ENCODE measurements around the gene GABRR1. TPM values are rescaled to one million over a fixed set of nuclear protein-coding genes. Genes with fewer than 3 reads are reported as not detected.

GABRR1 gene
- total RNA-seq, 1 donor from 2014 or later: not detected

DNA sequence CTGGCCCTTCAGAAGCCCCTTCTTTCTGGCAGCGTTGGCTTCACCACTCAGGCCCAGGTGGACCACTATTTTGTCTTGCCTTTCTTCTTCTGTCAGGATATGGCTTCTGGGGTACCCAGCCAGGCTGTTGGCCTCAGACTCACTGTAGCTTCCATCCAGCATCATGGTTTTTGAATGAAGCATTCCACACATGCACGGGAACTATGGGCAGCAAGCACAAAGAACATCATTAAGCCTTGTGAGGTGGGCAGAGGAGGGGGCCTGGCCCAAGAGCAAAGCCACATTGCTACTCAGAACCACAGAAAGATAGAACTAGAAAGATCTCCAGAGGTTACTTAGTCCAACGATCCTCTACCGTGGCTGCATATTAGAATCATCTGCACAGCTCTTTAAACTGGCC is 40.6 kb upstream of the GABRR1 start:
- TF ChIP-seq POLR2AphosphoS5 (IDR thresholded peaks at IDR 0.05; ENCODE audit: insufficient read depth in 1 of 2, low read depth in 1 of 2) (no peak), POLR2A (IDR thresholded peaks at IDR 0.05) (no peak)
- TF ChIP-seq, protein P1, sequence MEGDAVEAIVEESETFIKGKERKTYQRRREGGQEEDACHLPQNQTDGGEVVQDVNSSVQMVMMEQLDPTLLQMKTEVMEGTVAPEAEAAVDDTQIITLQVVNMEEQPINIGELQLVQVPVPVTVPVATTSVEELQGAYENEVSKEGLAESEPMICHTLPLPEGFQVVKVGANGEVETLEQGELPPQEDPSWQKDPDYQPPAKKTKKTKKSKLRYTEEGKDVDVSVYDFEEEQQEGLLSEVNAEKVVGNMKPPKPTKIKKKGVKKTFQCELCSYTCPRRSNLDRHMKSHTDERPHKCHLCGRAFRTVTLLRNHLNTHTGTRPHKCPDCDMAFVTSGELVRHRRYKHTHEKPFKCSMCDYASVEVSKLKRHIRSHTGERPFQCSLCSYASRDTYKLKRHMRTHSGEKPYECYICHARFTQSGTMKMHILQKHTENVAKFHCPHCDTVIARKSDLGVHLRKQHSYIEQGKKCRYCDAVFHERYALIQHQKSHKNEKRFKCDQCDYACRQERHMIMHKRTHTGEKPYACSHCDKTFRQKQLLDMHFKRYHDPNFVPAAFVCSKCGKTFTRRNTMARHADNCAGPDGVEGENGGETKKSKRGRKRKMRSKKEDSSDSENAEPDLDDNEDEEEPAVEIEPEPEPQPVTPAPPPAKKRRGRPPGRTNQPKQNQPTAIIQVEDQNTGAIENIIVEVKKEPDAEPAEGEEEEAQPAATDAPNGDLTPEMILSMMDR (IDR thresholded peaks at IDR 0.05): no peak
- H3K4me3 ChIP-seq: no peak overlapping the region
- no peaks in the 10 kb centered on the region for H3K4me1 ChIP-seq
- H3K36me3 ChIP-seq: no peaks in the 10 kb centered on the region
- intact Hi-C loops (cut with DNase I): no loop called here
- peak in 1 of 2 donors; percentile 77 for DNase-seq (ENCODE audit: extremely low spot score in 2 of 2)
- no peaks in the 10 kb centered on the region for H3K9me3 ChIP-seq
- H3K27me3 ChIP-seq: no peaks in the 10 kb centered on the region
- H3K27ac ChIP-seq: no peak overlapping the region

DNA sequence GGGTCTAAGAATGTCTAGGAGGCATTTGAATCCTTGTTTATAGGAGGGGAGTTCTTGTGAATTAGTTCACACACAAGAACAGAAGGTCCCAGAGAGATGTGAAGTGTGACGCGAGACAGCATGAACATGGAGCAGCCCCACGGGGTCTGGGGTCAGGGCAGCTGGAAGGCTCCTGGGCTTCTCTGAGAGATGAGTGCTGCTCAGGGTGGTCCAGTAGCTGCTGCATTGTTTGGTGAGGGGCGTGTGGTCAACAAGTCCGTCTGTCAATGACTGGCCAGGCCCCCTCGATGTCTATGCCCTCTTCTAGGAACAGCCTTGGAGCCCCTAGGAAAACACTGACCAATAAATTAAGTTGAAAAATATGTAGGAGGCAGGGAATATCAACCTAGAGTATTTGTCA is 40.2 kb upstream of the GABRR1 start:
- no peak overlapping the region for H3K27ac ChIP-seq
- H3K4me3 ChIP-seq: no peak overlapping the region
- intact Hi-C loops (cut with DNase I): no loop called here
- no peaks in the 10 kb centered on the region for H3K9me3 ChIP-seq
- TF ChIP-seq POLR2AphosphoS5 (IDR thresholded peaks at IDR 0.05; ENCODE audit: insufficient read depth in 1 of 2, low read depth in 1 of 2): no peak
- TF ChIP-seq POLR2A (IDR thresholded peaks at IDR 0.05): no peak
- TF ChIP-seq, protein P1 (IDR thresholded peaks at IDR 0.05): no peak
- no peaks in the 10 kb centered on the region for H3K36me3 ChIP-seq
- no peaks in the 10 kb centered on the region for H3K27me3 ChIP-seq
- no peaks in the 10 kb centered on the region for H3K4me1 ChIP-seq
- DNase-seq (ENCODE audit: extremely low spot score in 2 of 2): peak in 1 of 2 donors; percentile 62

DNA sequence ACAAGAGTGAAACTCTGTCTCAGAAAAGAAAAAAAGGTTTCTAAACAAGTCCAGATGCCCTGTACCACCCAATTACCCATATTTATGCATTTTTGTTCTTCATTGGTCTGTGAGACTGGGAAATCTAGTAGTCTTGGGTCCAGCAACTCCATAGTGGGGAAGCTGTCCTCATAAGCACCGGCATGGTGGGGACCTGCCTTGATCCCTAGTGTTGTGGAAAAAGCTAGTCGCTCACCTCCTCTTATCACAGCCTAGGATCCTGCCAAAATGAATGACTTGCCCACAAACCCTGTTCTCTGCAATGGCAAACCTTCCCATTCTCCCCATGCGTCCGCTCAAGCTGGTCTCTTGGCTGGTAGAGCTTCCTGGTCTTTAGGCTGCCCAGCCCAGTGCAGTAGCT is 38.3 kb upstream of the GABRR1 start:
- Histone ChIP-seq H3K27ac (no peak overlapping the region), H3K4me1 (no peaks in the 10 kb centered on the region), H3K27me3 (no peaks in the 10 kb centered on the region), H3K9me3 (no peaks in the 10 kb centered on the region), H3K4me3 (no peak overlapping the region), H3K36me3 (no peaks in the 10 kb centered on the region)
- TF ChIP-seq POLR2AphosphoS5 (IDR thresholded peaks at IDR 0.05; ENCODE audit: insufficient read depth in 1 of 2, low read depth in 1 of 2) (no peak), POLR2A (IDR thresholded peaks at IDR 0.05) (no peak)
- TF ChIP-seq, protein P1 (IDR thresholded peaks at IDR 0.05): no peak
- DNase-seq (ENCODE audit: extremely low spot score in 2 of 2): peak in 1 of 2 donors; percentile 62
- intact Hi-C loops (cut with DNase I): no loop called here

DNA sequence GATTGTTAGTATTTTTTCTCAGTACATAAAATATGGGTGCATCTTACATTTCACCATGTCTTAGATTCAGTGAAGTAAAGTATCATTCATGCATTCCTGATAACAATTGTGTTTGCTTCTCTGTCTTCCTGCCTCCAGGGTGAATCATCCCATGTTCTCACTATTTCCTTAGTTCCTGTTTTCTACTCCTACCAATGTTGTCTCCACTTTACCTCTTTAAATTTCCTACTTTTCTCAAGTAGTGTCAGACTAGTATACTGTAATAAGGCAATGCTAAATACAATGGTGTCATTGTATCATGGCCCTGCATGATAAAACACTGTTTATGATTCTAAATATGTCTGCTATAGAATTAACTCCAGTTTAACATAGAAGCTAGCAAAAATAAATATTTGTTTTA is 37.4 kb upstream of the GABRR1 start:
- Histone ChIP-seq H3K4me1 (no peaks in the 10 kb centered on the region), H3K27me3 (no peaks in the 10 kb centered on the region), H3K36me3 (no peaks in the 10 kb centered on the region), H3K4me3 (no peak overlapping the region), H3K27ac (no peak overlapping the region), H3K9me3 (no peaks in the 10 kb centered on the region)
- TF ChIP-seq, protein P1 (IDR thresholded peaks at IDR 0.05): no peak
- no peak for TF ChIP-seq POLR2A (IDR thresholded peaks at IDR 0.05)
- TF ChIP-seq POLR2AphosphoS5 (IDR thresholded peaks at IDR 0.05; ENCODE audit: insufficient read depth in 1 of 2, low read depth in 1 of 2): no peak
- intact Hi-C loops (cut with DNase I): no loop called here
- DNase-seq (ENCODE audit: extremely low spot score in 2 of 2): no peak

DNA sequence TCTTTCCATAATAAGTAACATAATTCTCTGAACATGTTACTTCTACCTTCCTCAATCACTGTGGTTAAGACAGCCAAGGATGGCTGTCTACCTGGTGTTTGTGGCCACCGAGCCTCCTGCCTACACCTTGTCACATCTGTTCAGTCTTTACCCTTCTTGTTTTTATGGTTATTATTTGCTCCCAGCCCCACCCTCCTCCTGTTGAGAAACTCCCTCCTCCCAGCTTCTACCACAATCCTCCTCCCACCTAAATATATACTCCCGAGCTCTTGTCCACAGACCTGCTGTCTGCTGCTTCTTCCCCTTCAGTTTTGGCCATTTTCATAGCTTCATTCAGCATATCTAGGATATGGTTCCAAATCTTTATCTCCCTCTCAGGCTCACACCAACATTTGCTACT is 35.7 kb upstream of the GABRR1 start:
- H3K36me3 ChIP-seq: no peaks in the 10 kb centered on the region
- TF ChIP-seq, protein P1 (IDR thresholded peaks at IDR 0.05): no peak
- no peak for TF ChIP-seq POLR2AphosphoS5 (IDR thresholded peaks at IDR 0.05; ENCODE audit: insufficient read depth in 1 of 2, low read depth in 1 of 2)
- no peak for TF ChIP-seq POLR2A (IDR thresholded peaks at IDR 0.05)
- H3K27ac ChIP-seq: no peak overlapping the region
- H3K9me3 ChIP-seq: no peaks in the 10 kb centered on the region
- no peaks in the 10 kb centered on the region for H3K4me1 ChIP-seq
- H3K27me3 ChIP-seq: no peaks in the 10 kb centered on the region
- intact Hi-C loops (cut with DNase I): no loop called here
- DNase-seq (ENCODE audit: extremely low spot score in 2 of 2): peak in 1 of 2 donors; percentile 22
- no peak overlapping the region for H3K4me3 ChIP-seq

All from vagina (tissue), 2 donors.